HG03108 (cell line): Measurements from ENCODE around the gene PTGFRN.
"Not testable (repeated sequence)": the region's sequence is repeated elsewhere in the genome, so short reads cannot be mapped to it uniquely, and the experiment has no call there.

ENCODE experiments used
- ATAC-seq: cut with Tn5 transposase; IDR thresholded peaks from one replicate; pipeline ENCODE4 v1.9.1; 2021; ENCODE audit warnings: moderate library complexity; ENCODE audit not compliant: unreplicated experiment

PTGFRN gene

DNA sequence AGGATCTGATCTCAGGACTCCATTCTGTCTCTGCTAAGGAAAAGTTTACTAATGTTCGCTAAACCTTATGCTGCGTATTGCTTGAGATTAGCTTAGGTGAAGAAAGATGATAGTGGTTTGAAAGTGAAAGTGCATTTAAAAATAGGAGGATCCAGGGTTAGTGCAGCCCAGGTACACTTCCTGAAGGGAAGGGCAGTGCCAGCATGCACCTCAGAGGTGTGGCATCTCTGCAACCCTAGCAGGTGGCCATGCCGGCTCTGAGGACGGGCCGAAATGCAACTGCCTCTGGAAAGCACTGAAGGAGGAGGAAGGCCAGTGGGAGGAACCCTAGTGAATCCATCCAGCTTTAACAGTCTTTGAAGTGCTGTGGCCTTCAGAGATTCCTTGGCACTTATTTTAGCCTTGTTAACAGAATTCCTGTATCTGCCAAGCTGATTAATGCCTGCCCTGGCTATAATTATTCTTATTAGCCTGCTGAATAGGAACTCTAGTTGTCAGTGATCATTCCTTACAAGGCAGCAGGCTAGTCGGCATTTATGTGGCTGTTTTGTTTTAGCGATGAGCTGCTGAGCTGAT is 5.5 kb downstream of the PTGFRN start:
- ATAC-seq: no peak

DNA sequence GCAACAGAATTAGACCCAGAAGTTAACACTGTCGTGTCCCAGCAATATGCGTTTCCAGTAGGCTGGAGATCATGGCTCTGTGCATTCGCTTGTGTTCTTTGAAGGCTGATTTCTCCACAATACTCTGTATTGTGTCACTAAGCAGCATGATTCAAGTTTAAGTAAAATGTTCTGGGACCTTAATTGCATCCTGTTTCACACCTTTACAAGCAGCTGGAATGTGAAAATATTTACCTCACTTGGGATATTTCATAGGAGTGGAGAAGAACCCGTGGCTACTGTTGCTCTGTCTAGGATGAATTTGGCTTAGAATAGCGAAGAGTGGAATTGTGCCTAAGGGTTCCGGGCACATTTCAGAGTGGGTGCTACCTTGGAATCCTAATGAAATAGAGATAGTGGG is 6.3 kb downstream of the PTGFRN start:
- no peak for ATAC-seq

DNA sequence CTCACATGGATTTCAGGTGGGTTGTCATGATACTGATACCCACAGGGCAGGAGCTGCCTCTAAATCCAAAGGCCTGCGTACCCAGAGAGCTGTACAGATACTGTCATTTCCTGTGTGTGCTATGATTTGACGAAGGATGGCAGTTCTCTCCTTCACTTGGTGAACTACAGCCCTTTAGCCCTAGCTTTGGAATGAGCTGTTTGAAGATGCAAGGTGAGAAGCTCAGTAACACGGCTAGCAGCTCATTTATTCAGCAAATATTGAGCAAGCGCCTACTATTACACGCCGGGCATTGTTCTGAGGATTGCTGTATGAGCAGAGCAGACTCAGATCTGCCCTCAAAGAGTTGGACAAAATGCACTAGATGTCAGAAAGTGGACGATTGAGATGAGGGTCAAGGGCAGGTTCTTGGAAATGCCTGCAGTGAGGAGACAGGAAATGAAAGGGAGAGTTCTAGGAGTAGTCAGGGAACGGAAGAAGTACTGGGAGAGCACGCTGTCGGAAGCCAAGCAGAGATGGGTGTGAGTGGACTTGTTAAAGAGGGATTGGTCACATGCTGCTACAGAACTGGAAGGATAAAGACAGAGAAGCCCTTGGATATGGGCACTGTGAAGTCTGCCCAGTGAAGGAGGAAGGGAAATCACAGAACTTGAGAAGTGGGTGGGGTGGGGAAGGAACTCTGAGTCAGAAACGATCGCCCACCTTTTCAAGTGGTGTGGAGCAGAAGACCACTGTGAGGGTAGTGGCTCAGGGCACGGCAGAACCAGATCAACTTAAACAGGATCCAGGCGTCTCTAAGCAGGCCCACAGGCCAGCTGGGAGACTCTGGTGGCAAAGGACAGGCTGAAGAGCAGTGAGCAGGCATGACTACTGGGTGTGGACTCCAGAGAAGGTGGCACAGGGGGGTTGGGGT is 7.1 kb downstream of the PTGFRN start:
- no peak for ATAC-seq

DNA sequence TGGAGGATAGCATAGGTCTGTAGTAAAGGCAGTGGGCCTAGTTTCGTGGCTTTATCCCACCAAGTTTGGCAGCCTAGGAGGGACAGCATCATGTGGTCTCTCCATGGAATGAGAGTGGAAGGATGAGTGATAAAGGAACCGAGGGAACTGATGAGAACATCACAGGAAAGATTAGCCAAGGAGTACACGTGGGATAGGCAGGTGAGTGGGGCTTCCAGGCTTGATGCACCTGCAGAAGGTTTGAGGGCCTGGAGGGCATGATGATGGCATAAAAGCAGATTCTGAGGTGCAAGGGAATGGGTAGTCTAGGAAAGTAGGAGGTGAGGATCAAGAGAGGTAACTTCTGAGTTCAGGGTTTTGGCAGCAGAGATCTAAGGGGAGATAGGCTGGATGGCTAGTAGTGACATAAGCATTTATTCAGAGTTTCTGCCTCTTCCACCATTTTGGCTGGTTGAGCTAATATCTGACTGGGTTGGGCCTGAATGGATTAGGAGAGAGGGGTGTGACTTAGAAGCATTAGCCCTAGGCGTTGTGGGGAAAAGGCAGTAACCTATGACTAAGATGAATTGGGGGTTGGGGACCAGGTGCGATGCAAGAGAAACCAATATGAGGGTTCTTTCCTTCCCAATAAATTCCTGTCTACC is 9.1 kb downstream of the PTGFRN start:
- ATAC-seq: no peak

DNA sequence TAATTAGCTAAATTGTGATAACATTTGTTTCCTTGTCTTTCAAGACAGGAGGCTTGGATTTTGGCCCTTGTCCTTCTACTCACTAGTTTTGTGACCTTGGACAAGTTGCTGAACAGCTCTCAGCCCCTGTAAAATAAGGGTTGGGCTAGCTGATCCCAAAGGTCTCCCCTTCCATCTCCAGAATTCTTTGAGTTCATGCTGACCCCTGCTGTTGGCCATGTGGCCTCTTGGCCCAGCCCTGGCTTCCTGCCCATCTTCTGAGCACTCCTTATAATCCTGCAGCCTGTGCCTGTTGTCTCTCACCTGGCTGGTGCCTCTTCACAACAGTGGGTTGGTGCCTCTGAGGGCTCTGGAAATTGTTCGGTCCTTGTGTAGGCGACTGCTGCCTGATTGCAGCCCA is 10.1 kb downstream of the PTGFRN start:
- no peak for ATAC-seq

DNA sequence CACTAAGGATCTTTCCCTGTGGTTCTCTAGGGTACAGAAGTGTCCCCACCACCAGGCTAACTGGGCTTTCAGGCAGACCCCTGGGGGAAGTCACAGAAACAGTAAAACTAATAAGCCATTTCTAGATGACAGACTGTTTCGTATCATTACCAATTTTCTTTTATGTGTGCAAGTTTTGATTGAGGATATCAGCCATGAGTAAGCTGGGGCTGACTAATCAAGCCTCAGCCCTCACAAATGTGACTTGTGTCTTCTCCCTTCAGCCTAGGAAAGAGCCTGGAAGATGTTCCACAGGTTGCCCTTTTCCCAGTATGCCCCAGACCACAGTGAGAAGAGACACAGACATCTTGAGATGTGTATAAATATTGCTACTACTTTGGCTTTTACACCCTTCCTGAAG is 10.5 kb downstream of the PTGFRN start:
- ATAC-seq: no peak

DNA sequence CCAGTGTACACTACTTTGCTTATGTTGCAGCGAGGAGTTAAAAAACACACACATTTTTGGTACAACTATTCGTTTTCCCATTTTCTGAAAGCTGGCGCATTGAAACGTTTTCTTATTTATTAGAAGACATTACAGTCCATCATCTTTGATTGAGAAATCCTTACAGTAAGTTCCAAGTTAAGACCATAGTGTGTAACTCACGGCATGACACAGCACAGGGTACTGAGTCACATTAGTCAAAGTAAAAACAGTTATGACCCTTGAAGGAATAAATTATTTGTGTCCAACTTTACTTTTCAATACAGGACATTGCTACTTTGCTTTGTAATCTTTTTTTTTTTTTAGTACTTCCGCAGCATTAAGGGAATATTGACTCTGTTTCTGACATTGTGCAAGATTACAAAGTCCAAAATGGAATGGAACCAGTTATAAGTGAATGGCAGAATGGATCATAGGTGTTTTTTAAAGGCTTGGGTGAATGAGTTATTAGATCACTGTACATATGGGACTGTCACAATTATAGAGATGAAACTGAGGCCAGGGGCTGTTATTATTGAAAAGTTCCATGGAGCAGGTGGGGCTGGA is 11.7 kb downstream of the PTGFRN start:
- no peak for ATAC-seq

DNA sequence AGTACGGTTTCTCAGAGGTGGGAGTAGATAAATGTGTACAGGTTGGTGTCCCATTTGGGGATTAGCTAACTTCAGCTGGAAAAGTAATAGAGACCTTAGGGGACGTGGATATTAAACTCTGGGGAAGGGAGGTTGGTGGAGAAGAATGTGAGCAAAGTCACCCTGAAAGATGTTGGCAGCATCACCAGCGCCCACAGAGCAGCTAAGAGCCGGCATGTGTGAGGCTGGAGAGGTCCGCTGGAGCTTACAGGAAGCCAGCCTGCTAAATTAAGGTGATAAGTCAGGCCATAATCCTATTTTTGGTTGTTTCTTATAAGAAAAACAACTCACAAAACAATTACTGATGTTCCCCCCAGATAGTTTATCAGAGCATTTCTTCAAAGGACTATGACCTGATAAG is 12.2 kb downstream of the PTGFRN start:
- ATAC-seq: no peak

DNA sequence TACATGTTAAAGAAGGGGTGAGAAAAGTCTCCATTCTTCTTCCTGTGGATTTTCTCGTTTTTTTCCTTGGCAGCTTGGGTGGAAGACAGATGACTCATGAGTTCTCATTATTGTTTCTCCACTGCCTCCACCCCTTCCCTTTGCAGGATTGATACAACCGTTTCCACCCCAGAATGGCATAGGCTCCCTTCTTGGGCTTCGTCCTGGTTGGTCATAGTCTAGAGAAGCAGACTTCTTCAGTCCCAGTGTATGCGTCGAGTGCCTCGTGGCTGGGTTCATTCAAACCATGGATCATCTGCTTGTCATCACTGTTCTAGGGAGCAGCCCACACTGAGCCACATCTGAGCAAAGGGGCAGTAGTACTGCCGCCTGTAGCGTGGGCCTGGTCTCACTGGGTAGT is 13.7 kb downstream of the PTGFRN start:
- ATAC-seq: no peak

DNA sequence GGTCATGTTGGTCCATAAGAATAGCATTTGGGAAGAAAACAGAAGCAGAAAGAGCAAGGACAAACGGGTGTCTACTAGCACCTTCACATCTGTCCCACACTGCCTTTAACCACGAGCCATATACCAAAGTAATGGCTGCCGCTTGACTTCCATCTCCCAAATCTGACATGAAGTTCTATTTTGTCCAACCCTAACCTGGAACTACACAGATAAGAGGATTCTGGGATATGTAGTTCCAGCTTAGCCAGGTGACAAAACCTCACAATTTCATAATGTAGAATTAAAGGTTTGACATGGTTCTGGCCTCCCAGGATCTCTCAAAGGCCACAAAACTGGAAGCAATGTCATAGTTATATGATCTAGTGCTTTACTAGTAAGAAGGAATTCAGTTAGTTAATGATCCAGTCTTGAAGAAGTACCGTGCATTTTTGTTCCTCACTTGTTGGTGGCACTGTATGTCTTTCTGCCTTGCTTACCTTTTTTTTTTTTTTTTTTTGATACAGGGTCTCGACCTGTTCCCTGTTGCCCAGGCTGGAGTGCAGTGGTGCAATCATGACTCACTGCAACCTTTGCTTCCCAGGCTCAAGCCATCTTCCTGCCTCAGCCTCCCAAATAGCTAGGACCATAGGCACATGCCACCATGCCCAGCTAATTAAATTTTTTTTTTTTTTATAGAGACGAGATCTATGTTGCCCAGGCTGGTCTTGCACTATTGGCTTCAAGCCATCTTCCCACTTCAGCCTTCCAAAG is 17.5 kb downstream of the PTGFRN start:
- no peak for ATAC-seq

DNA sequence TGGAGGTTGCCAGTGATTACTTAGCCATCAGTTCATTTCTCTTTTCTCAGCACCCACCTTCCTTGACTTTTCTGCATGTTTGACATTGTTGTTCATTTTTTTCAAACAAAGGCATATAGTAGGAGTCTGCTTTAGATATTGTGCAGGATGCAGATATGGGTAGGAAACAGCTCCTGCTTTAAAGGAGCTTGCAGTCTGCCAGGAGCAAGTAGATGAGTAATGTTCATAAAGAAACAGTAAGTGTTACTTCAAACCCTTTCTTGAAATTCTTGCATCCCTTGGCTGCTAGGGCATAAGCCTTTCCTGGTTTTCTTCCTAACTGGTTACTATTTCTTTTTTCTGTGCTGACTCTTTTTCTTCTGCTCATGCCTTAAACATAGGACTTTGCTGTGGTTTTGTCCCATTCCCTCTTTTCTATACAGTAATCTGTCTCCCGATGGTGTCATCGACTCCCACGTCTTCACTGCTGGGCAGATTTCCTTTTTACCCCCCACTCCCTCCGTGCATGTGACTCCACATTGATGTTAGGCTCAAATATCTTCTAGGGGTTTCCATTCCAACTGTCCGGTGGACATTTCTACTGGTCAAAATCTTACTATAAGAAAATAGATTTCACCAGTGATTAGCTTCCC is 20.4 kb downstream of the PTGFRN start:
- ATAC-seq: no peak

DNA sequence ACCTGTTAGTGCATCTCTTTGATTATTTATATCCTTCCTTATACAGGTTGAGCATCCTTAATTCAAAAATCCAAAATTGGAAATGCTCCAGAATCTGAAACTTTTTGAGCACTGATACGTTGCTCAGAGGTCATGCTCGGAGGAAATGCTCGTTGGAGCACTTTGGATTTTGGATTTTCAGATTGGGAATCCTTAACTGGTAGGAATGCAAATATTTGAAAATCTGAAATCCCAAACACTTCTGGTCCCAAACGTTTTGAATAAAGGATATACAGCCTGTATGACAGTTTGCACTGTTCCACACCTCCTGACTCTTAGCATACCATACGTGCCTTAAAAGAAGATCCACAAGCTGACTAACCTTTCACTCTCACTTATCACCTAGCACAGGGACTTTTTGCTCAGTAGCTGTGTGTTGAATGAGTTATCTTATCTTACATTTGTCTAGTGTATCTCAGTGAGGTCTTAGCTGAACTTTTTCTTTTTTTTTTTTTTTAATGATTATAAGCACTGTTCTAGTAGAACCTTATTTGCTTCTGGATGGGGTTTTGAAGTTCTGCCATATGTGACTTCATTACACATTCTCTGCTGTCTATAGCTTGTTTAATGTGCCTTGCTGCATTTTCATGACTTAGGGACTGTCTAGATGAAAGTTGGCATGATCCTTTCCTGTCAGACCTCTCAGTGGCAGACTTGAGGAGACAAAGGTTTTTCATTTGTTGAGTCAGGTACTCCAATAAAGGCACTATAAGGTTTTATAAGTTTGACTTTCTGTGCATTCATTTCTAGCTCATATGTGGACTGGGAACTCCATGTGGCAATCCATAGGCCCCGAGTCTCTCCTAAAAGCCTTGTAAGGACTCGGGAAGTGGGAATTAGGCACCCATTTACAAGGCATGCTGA is 21.6 kb downstream of the PTGFRN start:
- ATAC-seq: no peak

DNA sequence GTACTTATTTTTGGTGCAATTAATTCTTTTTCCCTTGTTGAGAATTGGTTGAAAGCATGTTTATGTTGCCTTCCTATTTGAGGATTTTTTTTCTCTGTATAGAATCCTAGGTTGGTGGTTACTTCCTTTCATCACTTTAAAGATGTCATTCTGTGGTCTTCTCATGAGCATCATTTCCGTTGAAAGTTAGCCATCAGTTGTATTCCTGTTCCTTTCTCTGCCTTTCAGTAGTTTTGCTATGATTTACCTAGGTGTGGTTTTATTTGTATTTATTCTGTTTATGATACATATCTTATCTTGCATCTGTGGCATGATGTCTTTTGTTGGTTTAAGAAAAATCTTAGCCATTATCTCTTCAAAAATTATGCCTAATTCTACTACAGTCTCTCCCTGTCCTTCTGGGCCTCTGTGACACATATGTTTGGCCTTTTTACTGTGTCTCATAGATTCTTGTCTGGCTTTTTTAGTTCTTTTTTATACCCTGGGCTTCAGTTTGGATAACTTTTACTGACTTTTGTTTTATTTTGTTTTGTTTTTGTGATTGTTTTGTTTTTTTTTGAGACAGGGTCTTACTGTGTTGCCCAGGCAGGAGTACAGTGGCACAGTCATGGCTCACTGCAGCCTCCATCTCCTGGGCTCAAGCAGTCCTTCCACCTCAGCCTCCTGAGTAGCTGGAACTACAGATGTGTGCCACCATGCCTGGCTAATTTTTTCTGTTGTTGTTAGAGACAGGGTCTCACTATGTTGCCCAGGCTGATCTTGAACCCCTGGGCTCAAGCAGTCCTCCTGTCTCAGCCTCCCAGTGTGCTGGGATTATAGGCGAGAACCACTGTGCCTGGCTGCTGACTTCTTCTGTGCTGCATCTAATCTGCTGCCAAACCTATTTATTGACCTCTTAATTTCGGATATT is 24.1 kb downstream of the PTGFRN start:
- ATAC-seq: no peak

DNA sequence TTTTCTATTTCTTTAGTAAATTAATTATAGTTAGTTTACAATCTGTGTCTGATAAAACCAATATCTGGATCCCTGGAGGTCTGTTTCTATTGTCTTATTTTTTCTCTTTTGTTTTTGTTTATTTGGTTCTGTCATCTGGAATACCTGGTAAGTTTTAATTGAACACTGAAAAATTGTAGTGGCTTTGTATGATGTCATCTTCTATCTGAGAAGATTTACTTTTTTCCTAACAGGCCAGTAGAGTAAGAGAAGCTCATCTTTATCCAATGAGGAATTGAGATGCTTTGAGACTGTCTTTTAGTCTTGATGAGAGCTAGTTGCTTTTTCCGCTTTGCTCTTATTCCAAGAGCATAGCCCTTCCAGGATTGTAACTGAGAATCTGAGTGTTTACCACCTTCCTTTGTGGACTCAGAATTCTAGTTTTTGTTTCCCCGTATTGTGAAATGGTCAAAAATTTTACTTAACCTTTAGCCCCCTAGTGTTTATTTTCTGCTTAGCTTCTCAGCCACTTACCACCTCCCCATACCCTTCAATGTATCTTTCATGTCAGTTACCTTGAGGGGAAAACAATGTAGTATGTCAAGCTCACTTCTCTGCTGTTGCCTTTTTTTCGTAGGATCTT is 25.0 kb downstream of the PTGFRN start:
- no peak for ATAC-seq

DNA sequence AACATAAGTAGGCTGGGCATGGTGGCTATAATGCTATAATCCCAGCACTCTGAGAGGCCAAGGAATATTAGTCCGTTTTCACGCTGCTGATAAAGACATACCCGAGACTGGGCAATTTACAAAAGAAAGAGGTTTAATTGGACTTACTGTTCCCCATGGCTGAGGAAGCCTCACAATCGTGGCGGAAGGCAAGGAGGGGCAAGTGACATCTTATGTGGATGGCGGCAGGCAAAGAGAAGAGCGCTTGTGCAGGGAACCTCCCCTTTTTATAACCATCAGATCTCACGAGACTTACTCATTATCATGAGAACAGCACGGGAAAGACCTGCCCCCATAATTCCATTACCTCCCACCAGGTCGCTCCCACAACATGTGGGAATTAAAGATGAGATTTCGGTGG is 28.5 kb downstream of the PTGFRN start:
- ATAC-seq: no peak

DNA sequence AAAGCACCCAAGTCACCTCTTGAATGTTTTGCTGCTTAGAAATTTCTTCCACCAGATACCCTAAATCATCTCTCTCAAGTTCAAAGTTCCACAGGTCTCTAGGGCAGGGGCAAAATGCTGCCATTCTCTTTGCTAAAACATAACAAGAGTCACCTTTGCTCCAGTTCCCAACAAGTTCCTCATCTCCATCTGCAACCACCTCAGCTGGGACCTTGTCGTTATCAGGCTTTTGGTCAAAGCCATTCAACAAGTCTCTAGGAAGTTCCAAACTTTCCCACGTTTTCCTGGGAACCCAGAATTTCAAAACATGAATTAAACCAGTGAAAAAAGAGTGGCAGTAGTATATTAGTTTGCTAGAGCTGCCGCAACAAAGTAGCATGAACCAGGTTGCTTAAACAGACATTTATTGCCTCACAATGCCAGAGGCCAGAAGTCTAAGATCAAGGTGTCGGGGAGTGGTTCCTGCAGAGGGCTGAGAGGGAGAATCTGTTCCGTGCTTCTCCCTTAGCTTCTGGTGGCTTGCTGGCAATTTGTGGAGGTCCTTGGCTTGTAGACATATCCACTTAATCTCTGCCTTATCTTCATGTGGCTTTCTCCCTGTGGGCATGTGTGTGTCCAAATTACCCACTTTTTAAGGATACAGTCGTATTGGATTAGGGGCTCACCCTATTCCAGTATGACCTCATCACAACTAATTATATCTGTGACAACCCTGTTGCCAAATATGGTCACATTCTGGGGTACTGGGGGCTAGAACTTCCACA is 30.2 kb downstream of the PTGFRN start:
- not testable (repeated sequence) for ATAC-seq
